ENCODE results near the gene ADAMTSL4. TPM values are rescaled to one million over a fixed set of nuclear protein-coding genes. Genes with fewer than 3 reads are reported as not detected.
A peak's percentile ranks its signal among the peaks of the same experiment; 100 is the strongest.

The ADAMTSL4 gene
- total and polyA plus RNA-seq, 2 of the 8 experiments (the other 6 are each of a cell fraction or from before 2014, with no cell fraction given): 4.2 to 5.4 TPM

DNA sequence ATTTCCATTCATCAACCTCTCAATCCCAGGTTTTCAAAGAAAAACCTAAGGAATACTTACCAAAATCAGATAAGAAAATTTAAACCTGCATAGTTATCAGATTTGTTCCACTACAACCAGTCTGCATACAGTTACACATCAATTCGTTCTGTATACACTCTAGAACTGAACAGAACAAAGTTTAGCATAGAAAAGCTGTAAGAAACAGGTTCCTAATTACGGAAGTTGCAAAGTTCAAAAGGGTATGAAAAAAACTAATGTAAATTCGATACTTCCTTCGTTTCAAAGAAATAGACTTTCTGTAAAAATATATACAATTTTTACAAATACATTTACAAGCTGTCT lies 27.1 kb downstream of the ADAMTSL4 start:
- no peaks in the 10 kb centered on the region for H3K27me3 ChIP-seq (replicated peaks in 1 of 4; ENCODE audit: control insufficient read depth in 3 of 4, extremely low read depth in 1 of 4, insufficient read depth in 3 of 4, low read length in 3 of 4)
- no peak overlapping the region for H3K27ac ChIP-seq (ENCODE audit: low read depth, low read length)
- H3K18ac ChIP-seq (ENCODE audit: extremely low read depth, low read length): no peak overlapping the region
- no peak overlapping the region for H2BK20ac ChIP-seq (ENCODE audit: low read length)
- no peak overlapping the region for H3K23ac ChIP-seq (ENCODE audit: insufficient read length)
- no peak overlapping the region for H2BK15ac ChIP-seq (ENCODE audit: low read length)
- no peak overlapping the region for H4K91ac ChIP-seq (replicated peaks; ENCODE audit: insufficient read length, low read length)
- H3K4me1 ChIP-seq (replicated peaks in 1 of 4; ENCODE audit: control insufficient read depth in 3 of 4, insufficient read depth in 4 of 4, low read length in 3 of 4): peaks cover 5 to 25% (median 16%) of the 10 kb centered on the region in 4 experiments
- H3K4me3 ChIP-seq (ENCODE audit: extremely low read depth in 1 of 4, insufficient read depth in 2 of 4, low read depth in 3 of 4, low read length in 4 of 4): peak overlapping the region; percentile 100; a peak in 7 of 8 replicates
- no peaks in the 10 kb centered on the region for H3K9me3 ChIP-seq (ENCODE audit: insufficient read depth in 2 of 2, low read depth in 1 of 2, low read length in 1 of 2)
- no peak overlapping the region for H3K56ac ChIP-seq (replicated peaks; ENCODE audit: insufficient read length, low read depth, low read length)
- peaks cover 2% of the 10 kb centered on the region for H3K79me1 ChIP-seq (ENCODE audit: low read depth, low read length)
- FAIRE-seq (no peak), DNase-seq (ENCODE audit: low read depth in 1 of 2, low spot score in 2 of 2) (no peak)
- no peak overlapping the region for H3K14ac ChIP-seq (ENCODE audit: insufficient read length)
- ChIA-PET CTCF (ENCODE audit: partially characterized antibody) (interaction anchor here (1.1 to 2.7 kb wide), 5 partner anchors 9 to 45 kb away, joined by 3 to 16 read pairs (median 5); no protein-coding TSS in a partner anchor), POLR2A (ENCODE audit: partially characterized antibody) (interaction anchor here (1.1 to 43.7 kb wide), 7 partner anchors 9 to 461 kb away, joined by 3 to 1380 read pairs (median 4); partner anchors contain the start of genes ADAMTSL4, BNIPL and ENSA)
- H3K23me2 ChIP-seq (ENCODE audit: low read depth, low read length): peaks cover 9% of the 10 kb centered on the region
- H2AK5ac ChIP-seq (ENCODE audit: low read depth, low read length): no peak overlapping the region
- H2AFZ ChIP-seq (ENCODE audit: low read length): no peak overlapping the region
- H4K8ac ChIP-seq (ENCODE audit: extremely low read depth, insufficient read depth, low read length): no peak overlapping the region
- H3K4me2 ChIP-seq (ENCODE audit: insufficient read depth in 1 of 2, low read depth in 2 of 2, low read length in 2 of 2): peak overlapping the region; percentile 72 to 78
- no peak overlapping the region for H2BK12ac ChIP-seq (ENCODE audit: low read depth, low read length)
- peaks cover 38 to 74% of the 10 kb centered on the region in 2 experiments for H3K79me2 ChIP-seq (ENCODE audit: control insufficient read depth in 1 of 2, insufficient read depth in 2 of 2, low read length in 2 of 2)
- H3K4ac ChIP-seq (replicated peaks; ENCODE audit: insufficient read length, low read depth, low read length): no peak overlapping the region
- no peak overlapping the region for H3K9ac ChIP-seq (replicated peaks in 1 of 4; ENCODE audit: extremely low read depth in 1 of 4, low read depth in 3 of 4, low read length in 3 of 4)
- H3K36me3 ChIP-seq (ENCODE audit: control insufficient read depth in 2 of 4, insufficient read depth in 4 of 4, low read length in 3 of 4): peaks cover 25 to 68% (median 41%) of the 10 kb centered on the region in 4 experiments
- 66% methylated on average over 4 of the region's 4 CpGs; no CpG with 5 or more reads in 1 of the 2 experiments for WGBS, 2 experiments (ENCODE audit: extremely low coverage in 1 of 2, insufficient coverage in 1 of 2, insufficient read length in 1 of 2, insufficient replicate concordance in 2 of 2, low coverage in 1 of 2, low lambda C conversion rate in 2 of 2, missing lambda C conversion rate in 1 of 2)
- H4K20me1 ChIP-seq (replicated peaks in 1 of 2; ENCODE audit: control insufficient read depth in 1 of 2, insufficient read depth in 2 of 2, low read length in 2 of 2): peaks cover 29 to 35% of the 10 kb centered on the region in 2 experiments
- no peak overlapping the region for H4K5ac ChIP-seq (ENCODE audit: insufficient read length, low read depth, low read length)
- H2BK5ac ChIP-seq (ENCODE audit: low read depth, low read length): no peak overlapping the region
- H2BK120ac ChIP-seq (replicated peaks; ENCODE audit: low read depth, low read length): no peak overlapping the region
- TF ChIP-seq TCF12 (IDR thresholded peaks at IDR 0.05; ENCODE audit: low read depth, low read length) (no peak), BRCA1 (IDR thresholded peaks at IDR 0.05; ENCODE audit: low read depth, low read length) (no peak)
